SK-N-SH (cell line): ENCODE data around the gene RCOR1.

Experiments
- CHD2 ChIP-seq: fragments of 150-350 bp; IDR thresholded peaks from 2 replicates; pipeline ENCODE4 v1.6.1; 2018; ENCODE audit warnings: low read length; ENCODE audit not compliant: partially characterized antibody
- POLR2AphosphoS5 ChIP-seq: IDR thresholded peaks from 2 replicates; pipeline ENCODE4 v1.6.1; 2012; ENCODE audit warnings: low read depth, low read length
- RAD21 ChIP-seq: IDR thresholded peaks from 2 replicates; pipeline ENCODE4 v1.6.1; 2012; ENCODE audit warnings: mild to moderate bottlenecking, low read length
- TEAD4 ChIP-seq: IDR thresholded peaks from 2 replicates; pipeline ENCODE4 v1.4.0; 2012; ENCODE audit warnings: mild to moderate bottlenecking, borderline replicate concordance; ENCODE audit not compliant: insufficient read depth
- TF ChIP-seq, protein P1 (sequence below): fragments of 200-600 bp; sonication (generic); IDR thresholded peaks from 2 replicates; pipeline ENCODE4 v1.6.1; 2017; ENCODE audit warnings: antibody characterized with exemption, mild to moderate bottlenecking, moderate library complexity
- TF ChIP-seq, protein P2 (sequence below): IDR thresholded peaks from 2 replicates; pipeline ENCODE4 v1.4.0; 2012; ENCODE audit warnings: low read depth

DNA sequence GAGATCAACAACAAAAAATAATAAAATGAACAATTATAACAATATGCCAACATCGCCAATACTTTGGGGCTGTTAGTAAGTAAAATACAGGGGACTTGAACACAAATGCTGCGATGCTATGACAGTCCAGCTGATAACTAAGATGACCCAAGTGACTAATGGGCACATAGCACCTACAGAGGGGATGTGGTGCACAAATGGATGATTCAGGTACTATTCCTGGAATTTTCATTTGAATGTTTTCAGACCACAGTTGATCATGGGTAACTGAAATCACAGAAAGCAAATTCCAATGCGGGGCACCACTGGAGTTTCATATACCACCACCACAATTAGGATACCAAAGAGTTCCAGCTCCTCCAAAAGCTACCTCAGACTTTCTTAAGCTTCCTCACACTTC is 82.9 kb downstream of the RCOR1 start:
- TF ChIP-seq CHD2 (no peak), RAD21 (no peak), POLR2AphosphoS5 (no peak), TEAD4 (no peak)
- TF ChIP-seq, protein P1, sequence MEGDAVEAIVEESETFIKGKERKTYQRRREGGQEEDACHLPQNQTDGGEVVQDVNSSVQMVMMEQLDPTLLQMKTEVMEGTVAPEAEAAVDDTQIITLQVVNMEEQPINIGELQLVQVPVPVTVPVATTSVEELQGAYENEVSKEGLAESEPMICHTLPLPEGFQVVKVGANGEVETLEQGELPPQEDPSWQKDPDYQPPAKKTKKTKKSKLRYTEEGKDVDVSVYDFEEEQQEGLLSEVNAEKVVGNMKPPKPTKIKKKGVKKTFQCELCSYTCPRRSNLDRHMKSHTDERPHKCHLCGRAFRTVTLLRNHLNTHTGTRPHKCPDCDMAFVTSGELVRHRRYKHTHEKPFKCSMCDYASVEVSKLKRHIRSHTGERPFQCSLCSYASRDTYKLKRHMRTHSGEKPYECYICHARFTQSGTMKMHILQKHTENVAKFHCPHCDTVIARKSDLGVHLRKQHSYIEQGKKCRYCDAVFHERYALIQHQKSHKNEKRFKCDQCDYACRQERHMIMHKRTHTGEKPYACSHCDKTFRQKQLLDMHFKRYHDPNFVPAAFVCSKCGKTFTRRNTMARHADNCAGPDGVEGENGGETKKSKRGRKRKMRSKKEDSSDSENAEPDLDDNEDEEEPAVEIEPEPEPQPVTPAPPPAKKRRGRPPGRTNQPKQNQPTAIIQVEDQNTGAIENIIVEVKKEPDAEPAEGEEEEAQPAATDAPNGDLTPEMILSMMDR, result no peak
- TF ChIP-seq, protein P2, sequence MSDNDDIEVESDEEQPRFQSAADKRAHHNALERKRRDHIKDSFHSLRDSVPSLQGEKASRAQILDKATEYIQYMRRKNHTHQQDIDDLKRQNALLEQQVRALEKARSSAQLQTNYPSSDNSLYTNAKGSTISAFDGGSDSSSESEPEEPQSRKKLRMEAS, result no peak
